ENCODE data around the gene CDH16. TPM values are rescaled to one million over a fixed set of nuclear protein-coding genes. Genes with fewer than 3 reads are reported as not detected.
A peak's percentile ranks its signal among the peaks of the same experiment; 100 is the strongest.

CDH16 gene
- total and polyA plus RNA-seq, 2 experiments from 2014 or later, result not detected

- H3K4me2 ChIP-seq, result peak within 1 kb of the TSS; percentile 96
- H4K20me1 ChIP-seq (replicated peaks; ENCODE audit: insufficient read depth), result peaks cover 10% of the 10 kb centered on the region
- peak within 1 kb of the TSS; percentile 91 for H3K4me3 ChIP-seq
- H3K27me3 Mint-ChIP-seq (ENCODE audit: insufficient read depth, low read depth, poor library complexity), result peaks cover 34% of the 10 kb centered on the region
- TF ChIP-seq ZNF462 (CRISPR knock-in tag; IDR thresholded peaks at IDR 0.05) (no peak), JUNB (IDR thresholded peaks at IDR 0.05; ENCODE audit: unreplicated experiment) (no peak), ZNF114 (CRISPR knock-in tag; IDR thresholded peaks at IDR 0.05) (no peak), REST (IDR thresholded peaks at IDR 0.05; ENCODE audit: unreplicated experiment) (no peak), POLR2AphosphoS5 (IDR thresholded peaks at IDR 0.05; ENCODE audit: low read depth) (no peak), EZH2 (IDR thresholded peaks at IDR 0.05; ENCODE audit: low read depth, unreplicated experiment) (no peak), EZH2phosphoT487 (IDR thresholded peaks at IDR 0.05; ENCODE audit: unreplicated experiment) (no peak), NANOG (IDR thresholded peaks at IDR 0.05; ENCODE audit: borderline replicate concordance) (no peak), ETS1 (IDR thresholded peaks at IDR 0.05) (no peak), STAT1 (IDR thresholded peaks at IDR 0.05; ENCODE audit: unreplicated experiment) (no peak), CTCF (conservative IDR thresholded peaks at IDR 0.05; ENCODE audit: low read depth in 2 of 2) (no peak)
- peak within 1 kb of the TSS; percentile 98 for H3K4me3 Mint-ChIP-seq
- H3K36me3 ChIP-seq (ENCODE audit: insufficient read depth), result no peaks in the 10 kb centered on the region
- H2AFZ ChIP-seq, result peak within 1 kb of the TSS; percentile 93
- H3K79me2 ChIP-seq (replicated peaks; ENCODE audit: insufficient read depth), result peaks cover 3% of the 10 kb centered on the region; the same call in 1 of the 2 replicates
- H3F3A ChIP-seq (replicated peaks; ENCODE audit: low read depth), result 0 out of 2 replicates have a peak, but pooled peaks cover 6% of the 10 kb centered on the region
- no peak within 1 kb of the TSS for H3K27ac ChIP-seq (ENCODE audit: low read depth)
- peaks cover 12% of the 10 kb centered on the region for H3K4me1 Mint-ChIP-seq
- H3K36me3 Mint-ChIP-seq (ENCODE audit: low read depth), result peaks cover 5% of the 10 kb centered on the region; the same call in 1 of the 3 replicates
- H3K27ac Mint-ChIP-seq, result 0 out of 2 replicates have a peak within 1 kb of the TSS, but pooled peaks have one; percentile 67
- peaks cover 27% of the 10 kb centered on the region for H3K27me3 ChIP-seq (ENCODE audit: insufficient read depth)
- ATAC-seq (peak; percentile 12), DNase-seq (ENCODE audit: low spot score) (peak; percentile 21)
- no peaks in the 10 kb centered on the region for H3K9me3 Mint-ChIP-seq
- no peaks in the 10 kb centered on the region for H3K9me2 ChIP-seq (ENCODE audit: insufficient read depth)
- peaks cover 8% of the 10 kb centered on the region for H3K4me1 ChIP-seq (ENCODE audit: insufficient read depth)
Observed at GRCh38 chr16:66935314-66936011, 16.8 kb upstream of the CDH16 start, which contains the start of gene CES2. Gene CES2, plus strand, starts transcription at chr16:66935516. Its CDS starts 120 bp downstream, at chr16:66935636.

All from GM23338 (cell line).